Inferior parietal cortex (tissue), 1 donor: ENCODE results near the gene HARS2.
"Not testable (repeated sequence)": the region's sequence is repeated elsewhere in the genome, so short reads cannot be mapped to it uniquely, and the experiment has no call there.

Source experiments
- DNase-seq: peaks from one replicate; pipeline ENCODE4 v3.0.0-alpha.2; 2016; ENCODE audit errors: extremely low spot score

The HARS2 gene

GRCh38 chr5:140700177-140701144 is 9.2 kb downstream of the HARS2 start, which contains the start of gene ZMAT2:
Gene ZMAT2 (plus strand): TSS chr5:140700447. CDS start chr5:140700461, 14 bp downstream.
- DNase-seq: peak; percentile 100

GRCh38 chr5:140707812-140708211 is 16.6 kb downstream of the HARS2 start:
- DNase-seq: no peak

GRCh38 chr5:140708787-140709186 is 17.5 kb downstream of the HARS2 start:
- not testable (repeated sequence) for DNase-seq

- DNase-seq: peak; percentile 84
Measured at GRCh38 chr5:140710899-140711552, 19.8 kb downstream of the HARS2 start.

- no peak for DNase-seq
Measured at GRCh38 chr5:140711794-140712193, 20.5 kb downstream of the HARS2 start.

- no peak for DNase-seq
Measured at GRCh38 chr5:140713562-140714094, 22.4 kb downstream of the HARS2 start.

- DNase-seq: not testable (repeated sequence)
Measured at GRCh38 chr5:140716238-140716637, 25.0 kb downstream of the HARS2 start.

- DNase-seq: no peak
Measured at GRCh38 chr5:140718266-140718592, 27.0 kb downstream of the HARS2 start.

GRCh38 chr5:140720738-140721137 is 29.5 kb downstream of the HARS2 start:
- not testable (repeated sequence) for DNase-seq

- not testable (repeated sequence) for DNase-seq
Measured at GRCh38 chr5:140721395-140721794, 30.1 kb downstream of the HARS2 start.

GRCh38 chr5:140725799-140726471 is 34.7 kb downstream of the HARS2 start:
- DNase-seq: peak; percentile 54

GRCh38 chr5:140733098-140733497 is 41.8 kb downstream of the HARS2 start:
- no peak for DNase-seq

GRCh38 chr5:140734354-140734753 is 43.1 kb downstream of the HARS2 start:
- DNase-seq: no peak

GRCh38 chr5:140737486-140737885 is 46.2 kb downstream of the HARS2 start:
- DNase-seq: no peak

- DNase-seq: no peak
Measured at GRCh38 chr5:140741967-140742366, 50.7 kb downstream of the HARS2 start.
